Measurements from ENCODE around the gene CUEDC1.

CUEDC1 gene

DNA sequence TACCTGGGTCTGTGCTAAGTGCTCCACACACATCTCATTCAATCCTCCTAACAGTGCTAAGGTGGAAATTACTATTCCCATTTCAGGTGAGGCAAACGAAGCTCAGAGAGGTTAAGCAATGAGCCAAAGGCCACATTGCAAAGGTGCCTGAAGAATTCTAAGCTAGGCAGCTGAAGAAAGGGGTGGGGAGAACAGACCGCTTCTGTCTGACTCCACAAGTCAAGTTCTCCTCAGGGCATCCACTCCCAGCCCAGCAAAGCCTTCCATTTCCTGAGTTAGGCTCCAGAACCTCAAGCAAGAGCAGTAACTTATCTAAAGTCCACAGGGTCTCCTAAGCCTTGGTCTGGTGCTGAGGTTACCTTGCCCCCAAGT lies 78.4 kb downstream of the CUEDC1 start:
- TF ChIP-seq, protein P1, sequence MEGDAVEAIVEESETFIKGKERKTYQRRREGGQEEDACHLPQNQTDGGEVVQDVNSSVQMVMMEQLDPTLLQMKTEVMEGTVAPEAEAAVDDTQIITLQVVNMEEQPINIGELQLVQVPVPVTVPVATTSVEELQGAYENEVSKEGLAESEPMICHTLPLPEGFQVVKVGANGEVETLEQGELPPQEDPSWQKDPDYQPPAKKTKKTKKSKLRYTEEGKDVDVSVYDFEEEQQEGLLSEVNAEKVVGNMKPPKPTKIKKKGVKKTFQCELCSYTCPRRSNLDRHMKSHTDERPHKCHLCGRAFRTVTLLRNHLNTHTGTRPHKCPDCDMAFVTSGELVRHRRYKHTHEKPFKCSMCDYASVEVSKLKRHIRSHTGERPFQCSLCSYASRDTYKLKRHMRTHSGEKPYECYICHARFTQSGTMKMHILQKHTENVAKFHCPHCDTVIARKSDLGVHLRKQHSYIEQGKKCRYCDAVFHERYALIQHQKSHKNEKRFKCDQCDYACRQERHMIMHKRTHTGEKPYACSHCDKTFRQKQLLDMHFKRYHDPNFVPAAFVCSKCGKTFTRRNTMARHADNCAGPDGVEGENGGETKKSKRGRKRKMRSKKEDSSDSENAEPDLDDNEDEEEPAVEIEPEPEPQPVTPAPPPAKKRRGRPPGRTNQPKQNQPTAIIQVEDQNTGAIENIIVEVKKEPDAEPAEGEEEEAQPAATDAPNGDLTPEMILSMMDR (conservative IDR thresholded peaks at IDR 0.05; ENCODE audit: low read length), result no peak
- H3K4me3 ChIP-seq (ENCODE audit: low read length), result no peak overlapping the region
- no peak for DNase-seq (ENCODE audit: low read depth)

DNA sequence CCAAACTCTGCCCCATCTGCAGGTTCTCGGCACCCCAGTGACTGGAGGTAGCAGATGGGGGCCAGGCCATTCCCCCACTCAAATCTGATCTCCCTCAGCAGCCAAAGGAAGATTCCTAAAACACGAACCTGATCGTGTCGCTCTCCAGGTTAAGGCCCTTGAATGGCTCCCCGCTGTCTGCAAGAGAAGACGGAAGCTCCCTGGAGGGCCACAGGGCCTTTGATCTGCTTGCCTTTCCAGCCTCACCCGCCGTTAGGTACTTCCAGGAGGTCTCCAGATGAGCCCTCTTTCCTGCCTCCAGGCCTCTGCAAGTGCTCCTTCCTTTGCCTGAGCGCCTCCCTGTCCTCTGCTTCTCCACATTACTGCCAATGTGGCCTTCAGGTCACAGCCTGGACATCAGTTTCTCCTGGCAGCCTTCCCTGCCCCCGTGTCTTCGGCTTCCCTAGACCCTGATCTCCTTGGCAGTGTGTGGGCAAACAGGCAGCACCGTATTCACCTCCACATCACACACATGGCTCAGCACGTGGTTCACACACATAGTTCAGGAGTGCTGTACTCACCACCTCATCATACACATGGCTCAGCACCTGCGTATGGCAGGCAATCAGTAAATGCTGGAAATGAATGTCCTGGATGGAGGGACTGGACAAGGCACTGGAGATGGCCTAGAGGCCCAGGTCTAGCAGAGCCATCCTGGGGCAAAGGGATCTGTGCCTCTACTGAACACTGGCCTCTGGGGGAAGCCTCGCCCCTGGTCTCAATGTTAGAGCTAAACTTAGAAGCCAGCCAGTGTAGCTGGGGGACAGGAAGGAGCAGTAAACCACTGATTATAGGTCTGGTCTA lies 79.0 kb downstream of the CUEDC1 start:
- TF ChIP-seq, protein P1 (conservative IDR thresholded peaks at IDR 0.05; ENCODE audit: low read length), result no peak
- H3K4me3 ChIP-seq (ENCODE audit: low read length), result no peak overlapping the region
- no peak for DNase-seq (ENCODE audit: low read depth)

DNA sequence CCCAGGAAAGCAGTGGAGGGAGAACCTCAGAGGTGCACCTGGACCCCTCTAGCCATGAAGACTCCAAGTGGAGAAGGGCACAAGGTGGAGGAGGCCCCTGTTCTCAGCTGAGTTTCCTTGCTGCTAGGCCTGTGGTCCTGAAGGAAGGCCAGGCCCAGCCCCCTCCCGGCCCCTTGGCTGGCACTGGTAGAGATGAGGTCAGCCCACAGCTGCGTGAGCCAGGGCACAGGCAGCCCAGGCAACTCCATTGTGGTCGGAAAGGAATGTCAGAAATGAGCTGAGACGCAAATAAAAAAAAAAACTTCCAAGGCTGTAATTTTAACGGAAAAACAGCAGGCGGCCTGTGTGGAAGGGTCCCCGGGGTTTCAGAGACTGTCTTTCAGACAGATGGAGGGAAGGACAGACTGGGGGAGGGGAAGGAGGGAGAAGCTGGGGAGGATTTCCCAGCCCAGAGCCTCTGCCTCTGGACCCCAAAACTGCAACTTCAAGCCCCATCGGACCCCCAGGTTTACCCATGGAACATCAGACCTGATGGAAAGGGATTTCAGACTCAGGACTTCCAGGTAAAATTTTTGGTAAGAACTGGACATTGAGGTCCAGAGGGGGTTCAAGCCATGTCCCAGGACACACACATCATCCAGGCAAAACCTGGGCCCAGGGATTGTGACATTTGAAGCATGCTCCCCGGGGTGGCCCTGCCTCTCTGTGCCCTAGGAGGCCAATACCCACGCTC lies 79.8 kb downstream of the CUEDC1 start:
- H3K4me3 ChIP-seq (ENCODE audit: low read length), result peak overlapping the region; percentile 28
- TF ChIP-seq, protein P1 (conservative IDR thresholded peaks at IDR 0.05; ENCODE audit: low read length), result peak; percentile 74
- peak; percentile 99 for DNase-seq (ENCODE audit: low read depth)

DNA sequence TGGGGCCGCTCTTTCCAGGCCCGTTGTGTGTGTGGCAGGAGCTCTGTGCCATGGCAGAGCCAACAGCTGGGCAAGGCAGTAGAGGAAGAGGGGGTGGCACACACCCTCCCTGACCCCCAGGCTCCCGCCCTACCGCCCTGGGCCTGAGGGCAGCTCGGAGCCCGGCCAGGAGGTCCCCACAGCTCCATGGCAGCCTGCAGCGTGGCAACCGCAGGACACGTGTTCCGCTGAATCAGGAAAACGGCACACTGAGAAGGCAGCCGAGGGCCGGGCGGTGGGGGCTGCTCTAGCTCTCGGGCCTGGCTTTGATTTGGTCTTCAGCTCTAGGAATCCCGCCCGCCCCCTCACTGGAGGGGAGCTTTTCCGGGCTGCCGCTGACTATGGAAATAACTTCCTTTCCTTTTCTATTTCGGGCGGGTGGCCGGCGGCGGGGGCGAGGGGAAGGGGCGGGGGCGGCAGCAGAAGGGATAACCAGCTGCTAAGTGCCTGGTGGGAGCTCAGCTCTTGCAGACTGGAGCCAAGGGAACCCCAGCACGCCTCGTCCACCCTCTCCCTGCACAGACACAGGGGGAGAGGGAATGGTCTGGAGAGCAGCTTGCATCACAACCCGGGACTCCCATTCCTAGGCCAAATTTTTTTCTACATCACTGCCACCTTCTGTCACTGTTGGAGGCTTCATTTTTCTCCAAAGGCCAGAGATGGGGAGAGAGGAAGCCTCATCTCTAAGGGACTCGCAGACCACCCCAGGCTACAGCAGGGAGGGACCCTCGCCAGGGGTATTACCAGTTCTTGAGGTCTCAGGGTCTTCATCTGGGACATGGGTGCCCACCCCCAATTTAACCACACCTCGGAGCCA lies 80.5 kb downstream of the CUEDC1 start:
- peak; percentile 94 for DNase-seq (ENCODE audit: low read depth)

DNA sequence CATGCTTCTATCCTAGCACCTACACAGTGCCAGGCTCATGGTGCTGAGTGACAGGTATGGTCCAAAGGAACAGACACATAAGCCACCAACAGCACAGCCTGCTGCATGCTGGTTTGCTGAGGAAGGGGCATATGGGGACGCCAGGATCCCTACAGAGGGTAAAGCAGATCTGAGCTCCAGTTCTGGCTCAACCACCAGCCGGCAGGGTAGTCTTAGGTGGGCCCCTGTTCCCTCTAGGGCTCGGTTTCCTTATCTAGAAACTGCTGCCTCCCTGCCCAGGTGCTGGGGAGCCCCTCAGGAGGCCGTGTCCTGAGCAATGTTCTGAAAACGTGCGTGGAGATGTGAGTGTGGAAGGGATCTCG lies 81.2 kb downstream of the CUEDC1 start:
- TF ChIP-seq, protein P1 (conservative IDR thresholded peaks at IDR 0.05; ENCODE audit: low read length), result no peak
- peak overlapping the region; percentile 24; the same call in 1 of the 2 replicates for H3K4me3 ChIP-seq (ENCODE audit: low read length)

More for the DNA sequence above, 80.5 kb downstream of the CUEDC1 start:
- H3K4me3 ChIP-seq (ENCODE audit: low read length), result peak overlapping the region; percentile 28
- TF ChIP-seq, protein P1 (conservative IDR thresholded peaks at IDR 0.05; ENCODE audit: low read length), result no peak

DNA sequence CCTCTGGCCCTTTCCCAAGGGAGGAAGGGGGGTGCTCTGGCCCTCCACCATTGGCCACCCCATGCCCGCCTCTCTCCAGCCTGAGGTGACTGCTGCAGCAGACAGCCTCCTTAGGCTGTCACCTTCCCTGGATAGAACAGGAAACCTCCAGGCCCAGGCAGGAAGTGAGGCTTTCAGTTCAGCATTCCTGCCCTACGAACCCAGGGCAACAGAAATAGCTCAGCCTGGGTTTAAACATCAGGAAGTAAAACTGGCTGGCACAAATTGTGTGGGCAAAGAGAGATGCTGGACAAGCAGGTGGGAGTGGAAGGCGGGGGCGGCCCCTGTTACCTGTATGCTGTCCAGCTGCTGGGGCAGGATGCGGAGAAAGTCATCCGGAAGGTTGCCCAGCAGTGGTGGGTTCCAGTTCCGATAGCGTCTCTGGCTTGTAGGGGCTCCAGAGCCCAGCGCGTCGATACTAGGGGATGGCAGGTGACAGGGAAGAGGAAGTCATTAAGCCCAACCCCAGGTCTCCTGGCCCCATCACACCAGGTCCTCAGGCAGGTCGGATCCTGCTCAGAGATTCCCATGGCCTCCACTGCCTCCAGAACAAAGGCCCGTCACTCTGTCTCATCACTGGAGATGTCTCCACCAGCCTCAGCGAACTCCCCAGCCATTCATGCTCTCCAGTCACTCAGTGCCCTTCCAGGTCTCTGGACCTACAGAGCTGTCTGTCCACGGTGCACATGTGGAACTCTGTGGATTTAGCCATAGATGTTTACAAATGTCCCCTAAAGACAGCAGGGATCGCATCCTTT lies 81.8 kb downstream of the CUEDC1 start:
- TF ChIP-seq, protein P1 (conservative IDR thresholded peaks at IDR 0.05; ENCODE audit: low read length), result no peak
- no peak overlapping the region for H3K4me3 ChIP-seq (ENCODE audit: low read length)
- no peak for DNase-seq (ENCODE audit: low read depth)

More for the DNA sequence above, 81.2 kb downstream of the CUEDC1 start:
- no peak for DNase-seq (ENCODE audit: low read depth)

Data from AG10803 (cell line).